ENCODE results near the gene ERGIC3.

The ERGIC3 gene

DNA sequence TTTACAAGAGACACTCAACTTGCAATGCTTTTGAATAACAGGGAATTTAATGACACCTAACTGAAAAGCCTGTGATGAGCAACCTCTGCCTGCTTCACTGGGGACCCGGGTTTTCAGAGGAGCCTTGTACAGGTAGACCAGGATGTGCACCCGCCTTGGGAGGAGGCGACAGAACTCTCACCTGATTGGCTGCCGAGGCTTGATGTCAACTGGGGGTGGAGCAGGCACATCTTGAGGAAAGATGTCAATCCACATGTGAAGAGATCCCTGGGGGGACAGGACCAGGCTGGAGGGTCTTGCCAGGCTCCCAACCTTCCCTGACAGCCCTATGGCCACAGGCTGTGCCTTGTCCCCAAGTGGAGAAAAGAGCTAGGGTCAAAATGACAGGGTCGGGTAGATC is 19.8 kb downstream of the ERGIC3 start:
- Histone ChIP-seq H3K4me3 (ENCODE audit: low read length) (no peak overlapping the region), H3K4me2 (ENCODE audit: low read length) (no peak overlapping the region), H3K4me1 (ENCODE audit: control insufficient read depth, low read length) (peaks cover 8% of the 10 kb centered on the region; the same call in 1 of the 2 replicates), H3F3A (ENCODE audit: control insufficient read depth, insufficient read depth) (no peaks in the 10 kb centered on the region), H3K79me2 (ENCODE audit: control insufficient read depth, low read length) (no peaks in the 10 kb centered on the region), H3K36me3 (ENCODE audit: control insufficient read depth, low read length) (peaks cover 3% of the 10 kb centered on the region; the same call in 1 of the 2 replicates), H3K27ac (ENCODE audit: low read depth, low read length) (no peak overlapping the region), H4K20me1 (ENCODE audit: control insufficient read depth, insufficient read depth, low read depth, low read length) (no peaks in the 10 kb centered on the region), H3K9me2 (replicated peaks; ENCODE audit: control insufficient read depth, low read length) (no peaks in the 10 kb centered on the region), H3K27me3 (ENCODE audit: control insufficient read depth, low read length) (no peaks in the 10 kb centered on the region), H3K9me3 (ENCODE audit: control insufficient read depth, insufficient read depth, low read length) (no peaks in the 10 kb centered on the region)
- TF ChIP-seq CTCF (IDR thresholded peaks at IDR 0.05; ENCODE audit: low read depth, low read length, poor library complexity, severe bottlenecking) (peak; percentile 15), EZH2phosphoT487 (IDR thresholded peaks at IDR 0.05; ENCODE audit: borderline replicate concordance, low read length) (no peak)

- no peaks in the 10 kb centered on the region for H3K9me2 ChIP-seq (replicated peaks; ENCODE audit: control insufficient read depth, low read length)
- H3K4me3 ChIP-seq (ENCODE audit: low read length), result no peak overlapping the region
- no peak overlapping the region for H3K27ac ChIP-seq (ENCODE audit: low read depth, low read length)
- H3K27me3 ChIP-seq (ENCODE audit: control insufficient read depth, low read length), result peaks cover 2% of the 10 kb centered on the region; the same call in 1 of the 2 replicates
- H3K4me2 ChIP-seq (ENCODE audit: low read length), result no peak overlapping the region
- no peaks in the 10 kb centered on the region for H4K20me1 ChIP-seq (ENCODE audit: control insufficient read depth, insufficient read depth, low read depth, low read length)
- no peaks in the 10 kb centered on the region for H3K9me3 ChIP-seq (ENCODE audit: control insufficient read depth, insufficient read depth, low read length)
- TF ChIP-seq CTCF (IDR thresholded peaks at IDR 0.05; ENCODE audit: low read depth, low read length, poor library complexity, severe bottlenecking), result no peak
- no peaks in the 10 kb centered on the region for H3K79me2 ChIP-seq (ENCODE audit: control insufficient read depth, low read length)
- no peaks in the 10 kb centered on the region for H3F3A ChIP-seq (ENCODE audit: control insufficient read depth, insufficient read depth)
- no peaks in the 10 kb centered on the region for H3K36me3 ChIP-seq (ENCODE audit: control insufficient read depth, low read length)
- H3K4me1 ChIP-seq (ENCODE audit: control insufficient read depth, low read length), result peaks cover 8% of the 10 kb centered on the region; the same call in 1 of the 2 replicates
Measured at GRCh38 chr20:35562541-35563110, 20.7 kb downstream of the ERGIC3 start.

DNA sequence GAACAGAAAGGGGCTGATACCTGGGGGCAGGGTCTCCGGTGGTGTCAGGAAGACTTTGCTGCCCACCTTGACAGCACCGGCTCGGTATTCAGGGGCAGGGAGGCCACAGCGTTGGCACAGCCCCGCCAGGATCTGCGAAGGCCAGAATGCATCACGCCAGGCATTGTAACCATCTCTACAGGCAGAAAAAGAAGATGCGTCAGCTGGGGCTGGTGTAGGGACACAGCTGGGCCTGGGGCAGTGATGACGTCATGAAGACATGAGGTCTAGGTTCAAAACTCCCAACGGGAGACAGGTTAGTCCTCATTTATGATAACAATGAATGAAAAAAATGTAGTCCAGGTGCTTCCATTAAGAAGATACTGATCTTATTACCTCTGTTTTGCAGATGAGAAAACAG is 22.0 kb downstream of the ERGIC3 start:
- Histone ChIP-seq H3K27me3 (ENCODE audit: control insufficient read depth, low read length) (peaks cover 2% of the 10 kb centered on the region; the same call in 1 of the 2 replicates), H3F3A (ENCODE audit: control insufficient read depth, insufficient read depth) (no peaks in the 10 kb centered on the region), H3K27ac (ENCODE audit: low read depth, low read length) (no peak overlapping the region), H3K9me3 (ENCODE audit: control insufficient read depth, insufficient read depth, low read length) (no peaks in the 10 kb centered on the region), H3K4me2 (ENCODE audit: low read length) (no peak overlapping the region), H4K20me1 (ENCODE audit: control insufficient read depth, insufficient read depth, low read depth, low read length) (no peaks in the 10 kb centered on the region), H3K4me3 (ENCODE audit: low read length) (no peak overlapping the region), H3K4me1 (ENCODE audit: control insufficient read depth, low read length) (peaks cover 8% of the 10 kb centered on the region; the same call in 1 of the 2 replicates), H3K36me3 (ENCODE audit: control insufficient read depth, low read length) (no peaks in the 10 kb centered on the region), H3K9me2 (replicated peaks; ENCODE audit: control insufficient read depth, low read length) (no peaks in the 10 kb centered on the region), H3K79me2 (ENCODE audit: control insufficient read depth, low read length) (no peaks in the 10 kb centered on the region)
- TF ChIP-seq CTCF (IDR thresholded peaks at IDR 0.05; ENCODE audit: low read depth, low read length, poor library complexity, severe bottlenecking), result no peak
- TF ChIP-seq EZH2phosphoT487 (IDR thresholded peaks at IDR 0.05; ENCODE audit: borderline replicate concordance, low read length), result no peak
